Pancreas (tissue), 10 donors: ENCODE results near the gene ATP9A. TPM values are rescaled to one million over a fixed set of nuclear protein-coding genes. Genes with fewer than 3 reads are reported as not detected.
"Not testable (repeated sequence)": the region's sequence is repeated elsewhere in the genome, so short reads cannot be mapped to it uniquely, and the experiment has no call there.

Experiments used
- ATAC-seq, 4 donors: fragments of 200-7000 bp; cut with Tn5 transposase; one replicate each; pipeline versions ENCODE4 v1.8.0 to v1.9.1; 2020; ENCODE audit warnings: mild to moderate bottlenecking in 4 of 4, moderate library complexity in 4 of 4
- DNase-seq, 6 donors: peaks; one replicate each; pipeline ENCODE4 v3.0.0-alpha.2; 2020
- FAIRE-seq: peaks from 2 replicates; lab custom pipeline; 2012; peaks lifted over from hg19 to GRCh38; lab: Jason Lieb, UNC
- H3K27ac ChIP-seq, 4 donors: fragments of 200-600 bp; sonication (generic); 1 replicate in 3 of 4; 2 replicates in 1 of 4; pipeline versions ENCODE4 v1.5.0 to v1.8.0; 2020
- H3K27me3 ChIP-seq, 4 donors: fragments of 200-600 bp; one replicate each; pipeline ENCODE4 v1.8.0; 2021
- H3K36me3 ChIP-seq, 3 donors: fragments of 200-600 bp; sonication (generic) in 1 of 3; one replicate each; pipeline versions ENCODE4 v1.5.0 to v1.8.0; 2020 to 2021
- H3K4me1 ChIP-seq, 3 donors: fragments of 200-600 bp; one replicate each; pipeline ENCODE4 v1.8.0; 2021
- H3K4me3 ChIP-seq, 4 donors: fragments of 200-600 bp; sonication (generic) in 2 of 4; one replicate each; pipeline versions ENCODE4 v1.5.0 to v1.8.0; 2020 to 2021
- H3K9me3 ChIP-seq, 4 donors: fragments of 200-600 bp; one replicate each; pipeline ENCODE4 v1.8.0; 2021
- WGBS, 2 donors: extraction: QIAGEN DNeasy Blood & Tissue Kit; methylation state at CpG; one replicate each; pipeline ENCODE4 v1.1.7; 2013; 5-methylcytosine and 5-hydroxymethylcytosine counted together
- intact Hi-C, 3 donors: fragments of 100-400 bp; cut with DNase I; formaldehyde crosslinking; loops; one replicate each; pipeline versions ENCODE4 v1.11.1 to v1.14.2; 2022
- polyA plus RNA-seq, 2 donors: library from polyadenylated mRNA; stranded (reverse); fragments of 200-250 nt; gene quantifications; one replicate each; pipeline ENCODE4 v1.2.3, GENCODE V29; 2013
- total RNA-seq, 6 donors: library from RNA; stranded (reverse); fragmentation: NEBNext Ultra II Directional in 4 of 6; extraction: Animal tissue kit (Norgen Biotek cat#: 25700) in 4 of 6; gene quantifications; one replicate each; pipeline versions ENCODE4 v1.2.1 to v1.2.4, GENCODE V29; 2021 to 2023
- TF ChIP-seq, protein P1 (sequence below), 4 donors: fragments of 200-600 bp; sonication (generic) in 3 of 4; IDR thresholded peaks; one replicate each; pipeline versions ENCODE4 v1.5.0 to v1.8.0; 2021; ENCODE audit warnings: antibody characterized with exemption in 4 of 4
- donor health status: healthy with polysubstance abuse.
- donor health status: DM: no; HTN: no; CAD: no; lungs with moderate emphysema.
- donor health status: DM: no; HTN: no; CAD: no.
- donor health status: control.
- donor health status: control.
- donor health status: Bipolar disorder and iron deficiency.
- donor health status: DM: yes; HTN: yes; CAD: no.
- donor health status: DM: no; HTN: no; CAD: no.
- donor health status: DM: no; HTN: no; CAD: no.
- donor health status: DM: yes; HTN: yes; CAD: no.

ATP9A gene
- total and polyA plus RNA-seq, 8 donors, result 5.8 to 41.0 (median 20.0) TPM

- Histone ChIP-seq H3K4me1 (peaks cover 0 to 12% (median 0%) of the 10 kb centered on the region in 3 donors), H3K27ac (no peak overlapping the region), H3K4me3 (no peak overlapping the region), H3K9me3 (no peaks in the 10 kb centered on the region), H3K36me3 (no peaks in the 10 kb centered on the region), H3K27me3 (no peaks in the 10 kb centered on the region)
- no peak for ATAC-seq
- no peak for FAIRE-seq
- TF ChIP-seq, protein P1, sequence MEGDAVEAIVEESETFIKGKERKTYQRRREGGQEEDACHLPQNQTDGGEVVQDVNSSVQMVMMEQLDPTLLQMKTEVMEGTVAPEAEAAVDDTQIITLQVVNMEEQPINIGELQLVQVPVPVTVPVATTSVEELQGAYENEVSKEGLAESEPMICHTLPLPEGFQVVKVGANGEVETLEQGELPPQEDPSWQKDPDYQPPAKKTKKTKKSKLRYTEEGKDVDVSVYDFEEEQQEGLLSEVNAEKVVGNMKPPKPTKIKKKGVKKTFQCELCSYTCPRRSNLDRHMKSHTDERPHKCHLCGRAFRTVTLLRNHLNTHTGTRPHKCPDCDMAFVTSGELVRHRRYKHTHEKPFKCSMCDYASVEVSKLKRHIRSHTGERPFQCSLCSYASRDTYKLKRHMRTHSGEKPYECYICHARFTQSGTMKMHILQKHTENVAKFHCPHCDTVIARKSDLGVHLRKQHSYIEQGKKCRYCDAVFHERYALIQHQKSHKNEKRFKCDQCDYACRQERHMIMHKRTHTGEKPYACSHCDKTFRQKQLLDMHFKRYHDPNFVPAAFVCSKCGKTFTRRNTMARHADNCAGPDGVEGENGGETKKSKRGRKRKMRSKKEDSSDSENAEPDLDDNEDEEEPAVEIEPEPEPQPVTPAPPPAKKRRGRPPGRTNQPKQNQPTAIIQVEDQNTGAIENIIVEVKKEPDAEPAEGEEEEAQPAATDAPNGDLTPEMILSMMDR (IDR thresholded peaks at IDR 0.05), result no peak
- 79 to 86% methylated on average over 3 of the region's 3 CpGs for WGBS, 2 donors
- intact Hi-C loops, result no loop called here
- no peak for DNase-seq
Measured at GRCh38 chr20:51756653-51757052, 11.5 kb downstream of the ATP9A start.

DNA sequence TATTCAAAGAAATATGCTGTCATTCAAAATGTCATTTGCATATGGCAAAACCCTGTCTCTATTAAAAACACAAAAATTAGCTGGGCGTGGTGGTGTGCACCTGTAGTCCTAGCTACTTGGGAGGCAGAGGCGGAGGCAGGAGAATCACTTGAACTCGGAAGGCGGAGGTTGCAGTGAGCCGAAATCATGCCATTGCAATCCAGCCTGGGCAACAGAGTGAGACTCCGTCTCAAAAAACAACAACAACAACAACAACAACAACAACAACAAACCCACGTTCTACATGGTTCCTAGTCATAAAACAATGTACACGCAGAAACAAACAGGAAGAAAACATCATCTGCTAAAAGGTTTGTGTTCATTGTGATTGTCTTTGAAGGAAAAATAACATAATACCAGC is 15.0 kb downstream of the ATP9A start:
- Histone ChIP-seq H3K4me1 (peaks cover 11 to 34% (median 12%) of the 10 kb centered on the region in 3 donors), H3K27ac (peak overlapping the region in 2 of 4 donors; percentile 58 to 75)
- H3K4me3 ChIP-seq, H3K9me3 ChIP-seq, intact Hi-C loops, ATAC-seq, DNase-seq, H3K27me3 ChIP-seq, H3K36me3 ChIP-seq, FAIRE-seq: not testable (repeated sequence)
- WGBS, 2 donors, result 96 to 98% methylated on average over 8 of the region's 8 CpGs

DNA sequence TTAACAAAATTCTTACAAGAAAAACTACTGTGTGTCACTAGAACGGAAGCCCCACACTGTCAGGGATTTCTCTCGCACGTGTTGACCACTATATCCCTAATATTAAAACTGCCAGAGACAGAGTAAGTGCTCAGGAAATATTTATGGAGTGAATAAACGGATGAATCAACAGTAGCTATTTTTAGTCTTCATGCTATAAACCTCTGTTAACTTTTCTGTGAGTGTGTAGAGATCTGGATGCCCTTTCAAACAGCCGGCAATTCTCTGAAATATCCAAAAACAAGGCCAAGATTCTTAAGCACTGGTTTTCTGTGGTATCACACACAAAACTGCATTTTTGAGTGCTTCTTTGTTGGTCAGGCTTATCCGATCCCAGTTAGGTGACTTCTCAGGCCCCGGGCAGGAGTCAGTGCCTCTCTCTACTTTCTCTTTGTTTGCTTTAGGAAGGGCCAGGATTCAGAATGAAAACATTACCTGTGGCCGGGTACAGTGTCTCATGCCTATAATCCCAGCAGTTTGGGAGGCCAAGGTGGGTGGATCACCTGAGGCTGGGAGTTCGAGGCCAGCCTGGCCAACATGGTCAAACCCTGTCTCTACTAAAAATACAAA is 15.7 kb downstream of the ATP9A start:
- Histone ChIP-seq H3K36me3 (no peaks in the 10 kb centered on the region), H3K4me1 (peaks cover 11 to 37% (median 12%) of the 10 kb centered on the region in 3 donors), H3K4me3 (no peak overlapping the region), H3K27ac (peak overlapping the region in 2 of 4 donors; percentile 58 to 75), H3K9me3 (no peaks in the 10 kb centered on the region), H3K27me3 (no peaks in the 10 kb centered on the region)
- FAIRE-seq, result no peak
- no peak for DNase-seq
- ATAC-seq, result peak in 2 of 4 donors; percentile 30 to 45
- 32 to 61% methylated on average over 9 of the region's 9 CpGs for WGBS, 2 donors
- TF ChIP-seq, protein P1 (IDR thresholded peaks at IDR 0.05), result no peak
- intact Hi-C loops, result no loop called here

DNA sequence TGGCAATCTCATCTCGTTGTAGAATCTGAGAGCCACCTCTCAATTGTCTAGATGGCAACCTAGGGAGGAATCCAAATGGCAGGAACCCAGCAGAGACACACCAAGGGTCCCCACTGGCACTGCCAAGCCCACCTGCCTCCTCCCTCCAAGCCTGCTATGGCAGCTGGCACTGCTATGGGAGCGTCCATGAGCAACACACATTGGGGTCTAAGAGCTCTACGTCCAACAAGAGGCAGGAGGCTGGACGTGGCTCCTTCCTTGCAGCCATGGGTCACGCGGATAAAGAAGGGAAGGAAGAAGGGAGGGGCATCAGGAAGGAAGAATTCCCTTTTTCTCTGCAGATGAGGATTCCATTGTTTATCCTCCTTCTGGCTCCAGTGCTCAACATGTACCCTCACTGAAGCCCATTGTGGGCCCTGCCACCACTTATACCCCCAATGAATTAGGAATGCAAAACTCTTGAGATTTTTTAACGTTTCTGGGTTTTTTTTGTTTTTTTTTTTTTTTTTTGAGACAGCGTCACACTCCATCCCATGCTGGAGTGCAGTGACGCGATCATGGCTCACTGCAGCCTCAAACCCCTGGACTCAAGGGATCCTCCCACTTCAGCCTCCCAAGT is 17.3 kb downstream of the ATP9A start:
- intact Hi-C loops, result no loop called here
- TF ChIP-seq, protein P1 (IDR thresholded peaks at IDR 0.05), result no peak
- ATAC-seq, result no peak
- H3K27me3 ChIP-seq, result no peaks in the 10 kb centered on the region
- FAIRE-seq, result no peak
- H3K36me3 ChIP-seq, result no peaks in the 10 kb centered on the region
- H3K9me3 ChIP-seq, result no peaks in the 10 kb centered on the region
- H3K4me3 ChIP-seq, result no peak overlapping the region
- peak overlapping the region; percentile 47 to 90 (median 68) for H3K27ac ChIP-seq
- WGBS, 2 donors, result 89 to 90% methylated on average over 10 of the region's 10 CpGs
- H3K4me1 ChIP-seq, result peaks cover 11 to 37% (median 12%) of the 10 kb centered on the region in 3 donors
- no peak for DNase-seq

DNA sequence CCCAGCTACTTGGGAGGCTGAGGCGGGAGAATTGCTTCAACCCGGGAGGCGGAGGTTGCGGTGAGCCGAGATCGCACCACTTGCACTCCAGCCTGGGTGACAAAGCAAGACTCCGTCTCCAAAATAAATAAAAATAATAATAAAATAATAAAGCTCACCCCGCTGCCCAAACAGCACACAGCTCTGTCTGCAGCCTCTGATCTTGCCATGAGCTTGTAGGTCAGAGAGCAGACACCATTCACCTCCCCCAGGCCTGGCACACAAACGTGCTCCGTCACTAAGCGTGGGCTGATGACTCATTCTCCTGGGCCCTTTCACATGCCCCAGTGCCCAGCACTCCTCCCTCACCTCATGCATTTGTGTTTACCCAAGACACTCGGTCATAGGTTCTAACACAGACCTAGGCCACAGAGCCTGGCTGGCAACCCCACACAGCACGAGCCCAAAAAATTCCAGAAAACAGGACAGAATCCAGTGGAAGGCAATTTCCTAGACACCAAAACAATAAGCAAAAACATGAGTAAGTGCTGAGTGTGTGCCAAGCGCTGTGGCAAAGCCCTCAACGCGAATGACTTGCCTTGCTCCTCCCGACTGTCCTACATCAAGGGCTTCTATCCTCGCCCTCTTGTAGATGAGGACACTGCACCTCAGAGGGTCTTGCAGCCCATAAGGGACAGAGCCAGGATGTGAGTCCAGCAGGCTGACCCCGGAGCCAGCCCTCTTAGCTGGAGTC is 18.0 kb downstream of the ATP9A start:
- DNase-seq (peak; percentile 74 to 93 (median 89)), FAIRE-seq (no peak), ATAC-seq (peak; percentile 95 to 98 (median 97))
- no peak overlapping the region for H3K4me3 ChIP-seq
- TF ChIP-seq, protein P1 (IDR thresholded peaks at IDR 0.05), result no peak
- no peaks in the 10 kb centered on the region for H3K9me3 ChIP-seq
- H3K27me3 ChIP-seq, result no peaks in the 10 kb centered on the region
- H3K27ac ChIP-seq, result peak overlapping the region; percentile 47 to 90 (median 68)
- H3K4me1 ChIP-seq, result peaks cover 11 to 39% (median 12%) of the 10 kb centered on the region in 3 donors
- H3K36me3 ChIP-seq, result no peaks in the 10 kb centered on the region
- WGBS, 2 donors, result 66 to 68% methylated on average over 19 of the region's 19 CpGs
- intact Hi-C loops, result no loop called here
